ENCODE results near the gene SLC6A6.

DNA sequence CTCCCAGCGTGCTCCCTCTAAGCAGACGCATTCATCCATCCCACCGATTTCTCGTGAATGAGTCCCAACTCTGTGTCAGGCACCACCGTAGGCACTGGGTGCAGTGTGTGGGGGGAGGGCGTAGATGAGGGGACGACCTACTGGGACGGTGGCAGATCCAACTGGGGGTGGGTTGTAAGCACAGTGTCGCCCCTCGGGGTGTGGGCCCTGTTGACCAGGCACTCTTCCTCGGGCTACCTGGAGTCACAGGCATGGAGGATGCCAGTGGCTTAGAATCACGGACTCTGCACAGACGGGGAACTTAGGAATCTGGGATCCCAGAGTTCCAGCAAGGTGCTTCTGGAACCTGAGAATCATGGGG, 66.2 kb downstream of the SLC6A6 start:
- TF ChIP-seq POLR2A (IDR thresholded peaks at IDR 0.05; ENCODE audit: low read length) = no peak
- TF ChIP-seq GATA1 (IDR thresholded peaks at IDR 0.05; ENCODE audit: low read depth, low read length) = no peak

Data from erythroblast (primary cell).